Measurements from ENCODE around the gene APOC3. TPM values are rescaled to one million over a fixed set of nuclear protein-coding genes. Genes with fewer than 3 reads are reported as not detected.

APOC3 gene
- total RNA-seq, 1 donor from 2014 or later: not detected

DNA sequence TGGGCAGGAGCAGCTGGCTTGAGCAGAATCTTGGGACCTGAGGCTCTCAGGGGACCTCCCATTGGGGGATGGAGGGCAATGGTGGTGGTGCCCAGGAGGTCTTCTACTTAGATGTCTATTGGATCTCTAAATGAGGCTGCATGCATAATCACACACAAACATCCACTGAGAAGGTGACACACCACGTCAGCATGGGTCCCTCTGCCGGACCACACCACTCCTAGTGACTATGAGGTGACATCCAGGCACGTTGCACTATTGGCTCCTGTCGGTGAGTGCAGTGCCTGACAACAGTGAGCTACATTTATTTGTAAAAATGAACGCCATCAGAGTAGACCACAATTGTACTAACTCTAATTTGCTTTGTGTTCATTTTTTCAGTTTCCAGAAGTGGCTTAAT is 4.3 kb upstream of the APOC3 start:
- no peaks in the 10 kb centered on the region for H3K36me3 Mint-ChIP-seq (ENCODE audit: low read depth, unreplicated experiment)
- H3K27ac Mint-ChIP-seq (ENCODE audit: unreplicated experiment): no peak overlapping the region
- H3K4me3 Mint-ChIP-seq (ENCODE audit: unreplicated experiment): no peak overlapping the region
- DNase-seq (ENCODE audit: low spot score): no peak
- H3K27me3 Mint-ChIP-seq (ENCODE audit: unreplicated experiment): peaks cover 6% of the 10 kb centered on the region
- no peaks in the 10 kb centered on the region for H3K9me3 Mint-ChIP-seq (ENCODE audit: unreplicated experiment)
- TF ChIP-seq, protein P1, sequence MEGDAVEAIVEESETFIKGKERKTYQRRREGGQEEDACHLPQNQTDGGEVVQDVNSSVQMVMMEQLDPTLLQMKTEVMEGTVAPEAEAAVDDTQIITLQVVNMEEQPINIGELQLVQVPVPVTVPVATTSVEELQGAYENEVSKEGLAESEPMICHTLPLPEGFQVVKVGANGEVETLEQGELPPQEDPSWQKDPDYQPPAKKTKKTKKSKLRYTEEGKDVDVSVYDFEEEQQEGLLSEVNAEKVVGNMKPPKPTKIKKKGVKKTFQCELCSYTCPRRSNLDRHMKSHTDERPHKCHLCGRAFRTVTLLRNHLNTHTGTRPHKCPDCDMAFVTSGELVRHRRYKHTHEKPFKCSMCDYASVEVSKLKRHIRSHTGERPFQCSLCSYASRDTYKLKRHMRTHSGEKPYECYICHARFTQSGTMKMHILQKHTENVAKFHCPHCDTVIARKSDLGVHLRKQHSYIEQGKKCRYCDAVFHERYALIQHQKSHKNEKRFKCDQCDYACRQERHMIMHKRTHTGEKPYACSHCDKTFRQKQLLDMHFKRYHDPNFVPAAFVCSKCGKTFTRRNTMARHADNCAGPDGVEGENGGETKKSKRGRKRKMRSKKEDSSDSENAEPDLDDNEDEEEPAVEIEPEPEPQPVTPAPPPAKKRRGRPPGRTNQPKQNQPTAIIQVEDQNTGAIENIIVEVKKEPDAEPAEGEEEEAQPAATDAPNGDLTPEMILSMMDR (IDR thresholded peaks at IDR 0.05; ENCODE audit: unreplicated experiment): no peak
- H3K4me1 Mint-ChIP-seq (ENCODE audit: unreplicated experiment): no peaks in the 10 kb centered on the region

DNA sequence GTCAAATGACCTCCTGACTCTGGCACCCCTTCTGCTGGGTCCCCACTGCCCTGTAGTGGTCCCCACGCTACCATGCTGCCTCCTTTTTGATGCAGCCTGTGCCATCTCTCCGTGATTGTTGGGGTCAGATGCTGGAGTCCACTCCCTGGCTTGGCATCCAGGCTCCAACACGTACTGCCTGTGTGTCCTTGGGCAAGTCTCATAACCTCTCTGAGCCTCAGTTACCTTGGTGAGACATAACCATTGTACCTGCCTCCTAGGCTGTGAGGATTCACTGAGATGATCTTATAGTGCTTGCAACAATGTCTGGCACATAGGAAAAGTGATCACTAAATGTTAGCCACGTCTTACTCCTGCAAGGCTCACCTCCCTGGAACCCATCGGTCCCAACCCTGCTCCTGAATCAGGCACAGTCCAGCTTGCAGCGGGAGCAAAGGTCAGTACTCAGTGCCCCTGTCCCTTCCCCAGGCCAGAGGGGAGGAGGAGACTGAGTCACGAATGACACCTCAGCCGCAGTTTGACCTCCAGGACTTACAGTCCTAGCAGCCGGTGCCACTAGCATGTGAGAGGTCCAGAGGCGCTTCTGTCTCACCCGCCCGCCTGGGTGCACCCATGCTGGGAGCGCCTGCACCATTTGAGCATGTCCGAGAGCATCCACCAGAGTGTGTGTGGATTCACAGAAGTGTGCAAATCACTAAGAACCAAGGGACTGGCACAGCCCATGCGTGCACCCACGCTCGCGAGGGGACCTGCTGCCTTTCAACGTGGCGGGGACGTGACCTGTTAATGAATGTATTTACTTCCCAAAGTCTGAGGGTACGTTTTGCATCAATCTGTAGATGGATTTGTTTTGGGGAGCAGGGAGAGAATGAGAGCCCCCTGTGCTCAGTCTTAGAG is 3.6 kb upstream of the APOC3 start:
- Mint-ChIP-seq H3K4me1 (ENCODE audit: unreplicated experiment) (no peaks in the 10 kb centered on the region), H3K9me3 (ENCODE audit: unreplicated experiment) (no peaks in the 10 kb centered on the region), H3K4me3 (ENCODE audit: unreplicated experiment) (no peak overlapping the region), H3K27ac (ENCODE audit: unreplicated experiment) (no peak overlapping the region), H3K36me3 (ENCODE audit: low read depth, unreplicated experiment) (no peaks in the 10 kb centered on the region), H3K27me3 (ENCODE audit: unreplicated experiment) (peaks cover 6% of the 10 kb centered on the region)
- no peak for DNase-seq (ENCODE audit: low spot score)
- TF ChIP-seq, protein P1 (IDR thresholded peaks at IDR 0.05; ENCODE audit: unreplicated experiment): no peak

DNA sequence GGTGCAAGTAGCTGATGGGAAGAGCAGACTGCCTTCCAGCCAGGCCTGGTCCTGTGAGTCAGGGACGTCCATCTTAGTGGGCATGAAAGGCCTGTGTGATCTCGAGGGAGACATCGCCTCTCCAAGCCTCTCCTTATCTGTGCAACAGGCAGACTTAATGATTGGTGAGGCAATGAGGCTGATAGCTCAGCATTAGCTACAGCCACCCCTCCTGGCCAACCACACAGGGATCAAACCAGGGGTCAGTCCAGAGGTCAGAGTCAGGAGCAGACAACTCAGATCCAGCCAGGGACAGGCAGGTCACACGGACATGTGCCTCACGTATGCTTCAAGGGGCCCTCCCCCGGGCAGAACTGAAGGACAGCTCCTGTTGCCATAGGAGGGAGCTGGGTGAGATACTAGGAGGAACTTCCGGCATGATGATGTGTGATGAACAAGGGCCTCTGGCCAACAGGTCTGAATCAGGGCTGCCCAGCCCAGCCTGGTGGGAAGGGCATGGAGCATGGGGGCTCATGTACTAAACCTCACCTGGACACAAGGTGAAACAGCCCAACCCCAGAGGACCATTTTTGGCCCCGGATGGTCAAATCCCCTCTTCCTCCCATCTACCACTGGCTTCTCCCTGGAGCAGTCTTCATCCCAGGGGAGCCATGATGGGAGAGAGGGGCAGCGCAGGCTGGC is 2.8 kb upstream of the APOC3 start:
- TF ChIP-seq, protein P1 (IDR thresholded peaks at IDR 0.05; ENCODE audit: unreplicated experiment): no peak
- no peak overlapping the region for H3K27ac Mint-ChIP-seq (ENCODE audit: unreplicated experiment)
- H3K27me3 Mint-ChIP-seq (ENCODE audit: unreplicated experiment): peaks cover 6% of the 10 kb centered on the region
- DNase-seq (ENCODE audit: low spot score): no peak
- H3K4me3 Mint-ChIP-seq (ENCODE audit: unreplicated experiment): no peak overlapping the region
- H3K4me1 Mint-ChIP-seq (ENCODE audit: unreplicated experiment): no peaks in the 10 kb centered on the region
- no peaks in the 10 kb centered on the region for H3K36me3 Mint-ChIP-seq (ENCODE audit: low read depth, unreplicated experiment)
- H3K9me3 Mint-ChIP-seq (ENCODE audit: unreplicated experiment): no peaks in the 10 kb centered on the region

DNA sequence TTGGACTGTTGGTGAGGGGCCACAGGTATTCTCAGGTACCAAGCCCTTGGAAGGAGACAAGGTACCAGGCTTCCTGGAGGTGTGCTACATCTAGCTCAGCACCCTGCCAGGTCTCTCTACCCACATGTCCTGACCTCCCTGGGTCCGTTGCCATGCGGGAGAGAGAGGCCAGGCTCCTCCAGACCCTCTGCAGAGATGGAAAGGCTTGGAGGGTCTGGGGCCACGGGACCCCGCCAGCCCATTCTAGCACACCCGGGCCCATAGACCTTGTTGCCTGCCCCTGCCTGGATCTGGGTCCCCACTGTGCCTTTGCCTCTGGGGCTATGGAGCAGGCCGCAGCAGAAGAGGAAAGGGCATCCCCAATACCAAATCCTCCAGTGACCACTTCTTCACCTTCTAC is 2.2 kb upstream of the APOC3 start:
- Mint-ChIP-seq H3K4me1 (ENCODE audit: unreplicated experiment) (no peaks in the 10 kb centered on the region), H3K36me3 (ENCODE audit: low read depth, unreplicated experiment) (no peaks in the 10 kb centered on the region), H3K27me3 (ENCODE audit: unreplicated experiment) (peaks cover 6% of the 10 kb centered on the region), H3K9me3 (ENCODE audit: unreplicated experiment) (no peaks in the 10 kb centered on the region), H3K27ac (ENCODE audit: unreplicated experiment) (no peak overlapping the region), H3K4me3 (ENCODE audit: unreplicated experiment) (no peak overlapping the region)
- DNase-seq (ENCODE audit: low spot score): no peak
- TF ChIP-seq, protein P1 (IDR thresholded peaks at IDR 0.05; ENCODE audit: unreplicated experiment): no peak

Measured in endothelial cell (in vitro differentiated cells).